ENCODE data around the gene BRAF.
A peak's percentile ranks its signal among the peaks of the same experiment; 100 is the strongest.
"Not testable (repeated sequence)": the region's sequence is repeated elsewhere in the genome, so short reads cannot be mapped to it uniquely, and the experiment has no call there.

BRAF gene

GRCh38 chr7:140698477-140698876 is 226.3 kb downstream of the BRAF start:
- TF ChIP-seq CTCF (IDR thresholded peaks at IDR 0.05; ENCODE audit: low read depth, low read length): no peak
- DNase-seq (ENCODE audit: low read depth, low spot score): no peak
- in situ Hi-C loops (cut with HindIII; ENCODE audit: low sequenced_read_pairs): no loop called here
- no peak overlapping the region for H3K4me3 ChIP-seq (ENCODE audit: low read depth, low read length)

GRCh38 chr7:140697447-140698143 is 227.1 kb downstream of the BRAF start:
- in situ Hi-C loops (cut with HindIII; ENCODE audit: low sequenced_read_pairs): no loop called here
- no peak for DNase-seq (ENCODE audit: low read depth, low spot score)
- H3K4me3 ChIP-seq (ENCODE audit: low read depth, low read length): peak overlapping the region; percentile 86
- no peak for TF ChIP-seq CTCF (IDR thresholded peaks at IDR 0.05; ENCODE audit: low read depth, low read length)

- peak within 1 kb of the TSS; percentile 86 for H3K4me3 ChIP-seq (ENCODE audit: low read depth, low read length)
- no peak for TF ChIP-seq CTCF (IDR thresholded peaks at IDR 0.05; ENCODE audit: low read depth, low read length)
- peak; percentile 88 for DNase-seq (ENCODE audit: low read depth, low spot score)
- in situ Hi-C loops (cut with HindIII; ENCODE audit: low sequenced_read_pairs): no loop called here
Observed at GRCh38 chr7:140696680-140697446, 227.9 kb downstream of the BRAF start, which contains the start of gene NDUFB2. Gene NDUFB2, plus strand, starts transcription at chr7:140696708. Its CDS starts 37 bp downstream, at chr7:140696745.

GRCh38 chr7:140696024-140696679 is 228.6 kb downstream of the BRAF start:
- peak overlapping the region; percentile 86 for H3K4me3 ChIP-seq (ENCODE audit: low read depth, low read length)
- in situ Hi-C loops (cut with HindIII; ENCODE audit: low sequenced_read_pairs): no loop called here
- TF ChIP-seq CTCF (IDR thresholded peaks at IDR 0.05; ENCODE audit: low read depth, low read length): no peak
- peak; percentile 94 for DNase-seq (ENCODE audit: low read depth, low spot score)

- no peak for TF ChIP-seq CTCF (IDR thresholded peaks at IDR 0.05; ENCODE audit: low read depth, low read length)
- H3K4me3 ChIP-seq (ENCODE audit: low read depth, low read length): no peak overlapping the region
- no peak for DNase-seq (ENCODE audit: low read depth, low spot score)
- in situ Hi-C loops (cut with HindIII; ENCODE audit: low sequenced_read_pairs): no loop called here
Observed at GRCh38 chr7:140695381-140695780, 229.3 kb downstream of the BRAF start.

GRCh38 chr7:140694592-140694991 is 230.1 kb downstream of the BRAF start:
- no peak overlapping the region for H3K4me3 ChIP-seq (ENCODE audit: low read depth, low read length)

GRCh38 chr7:140693849-140694248 is 230.9 kb downstream of the BRAF start:
- H3K4me3 ChIP-seq (ENCODE audit: low read depth, low read length); in situ Hi-C loops (cut with HindIII; ENCODE audit: low sequenced_read_pairs); DNase-seq (ENCODE audit: low read depth, low spot score): not testable (repeated sequence)

More at GRCh38 chr7:140694592-140694991, 230.1 kb downstream of the BRAF start:
- no peak for DNase-seq (ENCODE audit: low read depth, low spot score)
- no peak for TF ChIP-seq CTCF (IDR thresholded peaks at IDR 0.05; ENCODE audit: low read depth, low read length)
- in situ Hi-C loops (cut with HindIII; ENCODE audit: low sequenced_read_pairs): no loop called here
